KMS-11 (cell line): ENCODE measurements around the gene GDF7.

Experiments used
- H2AFZ ChIP-seq: fragments of 200-600 bp; sonication (generic); 2 replicates; pipeline ENCODE4 v1.6.1; 2016; ENCODE audit warnings: antibody characterized with exemption, mixed run types, low read depth
- H3K27ac ChIP-seq: fragments of 200-600 bp; sonication (generic); 2 replicates; pipeline ENCODE4 v1.6.1; 2016; ENCODE audit warnings: mild to moderate bottlenecking, mixed run types
- H3K27me3 ChIP-seq: fragments of 200-600 bp; sonication (generic); 2 replicates; pipeline ENCODE4 v1.6.1; 2017; ENCODE audit warnings: mild to moderate bottlenecking, low read depth, mixed run types, moderate library complexity; ENCODE audit not compliant: insufficient read depth
- H3K36me3 ChIP-seq: fragments of 200-600 bp; sonication (generic); 2 replicates; pipeline ENCODE4 v1.6.1; 2017; ENCODE audit warnings: mild to moderate bottlenecking, mixed run types; ENCODE audit not compliant: insufficient read depth
- H3K4me1 ChIP-seq: fragments of 200-600 bp; sonication (generic); 2 replicates; pipeline ENCODE4 v1.6.1; 2016; ENCODE audit warnings: mild to moderate bottlenecking, low read depth, mixed run types; ENCODE audit not compliant: poor library complexity, severe bottlenecking
- H3K4me2 ChIP-seq: fragments of 200-600 bp; sonication (generic); 2 replicates; pipeline ENCODE4 v1.7.0; 2016; ENCODE audit warnings: mild to moderate bottlenecking, mixed run types
- H3K4me3 ChIP-seq: fragments of 200-600 bp; sonication (generic); IDR thresholded peaks from 2 replicates; pipeline ENCODE4 v1.6.1; 2017; ENCODE audit warnings: low read depth, low read length, mixed read lengths; ENCODE audit not compliant: insufficient read depth
- H3K79me2 ChIP-seq: fragments of 200-600 bp; sonication (generic); 2 replicates; pipeline ENCODE4 v1.6.1; 2016; ENCODE audit warnings: low read depth, mixed run types; ENCODE audit not compliant: insufficient read depth
- H3K9ac ChIP-seq: fragments of 200-600 bp; sonication (generic); 2 replicates; pipeline ENCODE4 v1.6.1; 2016; ENCODE audit warnings: mild to moderate bottlenecking, mixed run types
- H4K20me1 ChIP-seq: fragments of 200-600 bp; sonication (generic); 2 replicates; pipeline ENCODE4 v1.6.1; 2016; ENCODE audit warnings: mild to moderate bottlenecking, mixed run types; ENCODE audit not compliant: insufficient read depth
- CTCF ChIP-seq: fragments of 200-600 bp; sonication (generic); conservative IDR thresholded peaks from 2 replicates; pipeline ENCODE4 v1.6.1; 2017; ENCODE audit warnings: low read depth, mild to moderate bottlenecking, antibody characterized with exemption, low read length, moderate library complexity, mixed read lengths

GDF7 gene

GRCh38 chr2:20652141-20652540 lies 14.8 kb upstream of the GDF7 start:
- Histone ChIP-seq H3K9ac (no peak overlapping the region), H3K4me3 (no peak overlapping the region), H3K79me2 (no peaks in the 10 kb centered on the region; the same call in 1 of the 2 replicates), H2AFZ (no peak overlapping the region), H3K4me1 (peaks cover 10% of the 10 kb centered on the region), H3K27me3 (no peaks in the 10 kb centered on the region), H3K36me3 (no peaks in the 10 kb centered on the region), H4K20me1 (no peaks in the 10 kb centered on the region), H3K27ac (no peak overlapping the region), H3K4me2 (no peak overlapping the region)
- TF ChIP-seq CTCF: no peak

GRCh38 chr2:20652673-20653575 lies 14.0 kb upstream of the GDF7 start:
- H3K27ac ChIP-seq: no peak overlapping the region
- H3K36me3 ChIP-seq: no peaks in the 10 kb centered on the region
- H3K4me3 ChIP-seq: no peak overlapping the region
- TF ChIP-seq CTCF: no peak
- H3K4me2 ChIP-seq: no peak overlapping the region
- no peak overlapping the region for H2AFZ ChIP-seq
- H3K9ac ChIP-seq: no peak overlapping the region
- H4K20me1 ChIP-seq: no peaks in the 10 kb centered on the region
- no peaks in the 10 kb centered on the region for H3K27me3 ChIP-seq
- no peaks in the 10 kb centered on the region; the same call in 1 of the 2 replicates for H3K79me2 ChIP-seq
- H3K4me1 ChIP-seq: peaks cover 10% of the 10 kb centered on the region

- H3K79me2 ChIP-seq: no peaks in the 10 kb centered on the region; the same call in 1 of the 2 replicates
- no peak for TF ChIP-seq CTCF
- H4K20me1 ChIP-seq: no peaks in the 10 kb centered on the region
- H3K4me3 ChIP-seq: no peak overlapping the region
- no peaks in the 10 kb centered on the region for H3K36me3 ChIP-seq
- no peak overlapping the region for H3K27ac ChIP-seq
- H3K9ac ChIP-seq: no peak overlapping the region
- H3K27me3 ChIP-seq: no peaks in the 10 kb centered on the region
- peaks cover 10% of the 10 kb centered on the region for H3K4me1 ChIP-seq
- no peak overlapping the region for H3K4me2 ChIP-seq
- no peak overlapping the region for H2AFZ ChIP-seq
Observed at GRCh38 chr2:20653695-20654534, 13.0 kb upstream of the GDF7 start.

- TF ChIP-seq CTCF: no peak
- Histone ChIP-seq H3K4me3 (no peak overlapping the region), H3K79me2 (no peaks in the 10 kb centered on the region; the same call in 1 of the 2 replicates), H3K4me2 (no peak overlapping the region), H4K20me1 (no peaks in the 10 kb centered on the region), H3K27ac (no peak overlapping the region), H3K27me3 (no peaks in the 10 kb centered on the region), H3K4me1 (peaks cover 10% of the 10 kb centered on the region), H2AFZ (no peak overlapping the region), H3K9ac (no peak overlapping the region), H3K36me3 (no peaks in the 10 kb centered on the region)
Observed at GRCh38 chr2:20654535-20654813, 12.5 kb upstream of the GDF7 start.
